Left lung (tissue), 10 donors: Measurements from ENCODE around the gene TGM6. TPM values are rescaled to one million over a fixed set of nuclear protein-coding genes. Genes with fewer than 3 reads are reported as not detected.

Experiments
- ATAC-seq: fragments of 200-7000 bp; cut with Tn5 transposase; one replicate; pipeline ENCODE4 v1.9.1; 2020; ENCODE audit warnings: moderate library complexity
- DNase-seq, 4 donors: peaks; one replicate each; pipeline ENCODE4 v3.0.0-alpha.2; 2013 to 2020
- H3K27ac ChIP-seq, 2 donors: fragments of 200-600 bp; sonication (generic) in 1 of 2; one replicate each; pipeline versions ENCODE4 v1.5.0 to v1.8.0; 2020 to 2021
- H3K27me3 ChIP-seq, 2 donors: fragments of 200-600 bp; sonication (generic) in 1 of 2; one replicate each; pipeline versions ENCODE4 v1.5.0 to v1.8.0; 2020 to 2021
- H3K36me3 ChIP-seq, 2 donors: fragments of 200-600 bp; sonication (generic) in 1 of 2; one replicate each; pipeline versions ENCODE4 v1.5.0 to v1.8.0; 2020 to 2021
- H3K4me1 ChIP-seq, 2 donors: fragments of 200-600 bp; one replicate each; pipeline ENCODE4 v1.8.0; 2021
- H3K4me3 ChIP-seq, 2 donors: fragments of 200-600 bp; sonication (generic) in 1 of 2; one replicate each; pipeline versions ENCODE4 v1.5.0 to v1.8.0; 2020 to 2021; ENCODE audit warnings: mild to moderate bottlenecking in 1 of 2
- H3K9me3 ChIP-seq, 2 donors: fragments of 200-600 bp; sonication (generic) in 1 of 2; one replicate each; pipeline versions ENCODE4 v1.5.0 to v1.8.0; 2020 to 2021
- intact Hi-C, 2 donors: fragments of 100-400 bp; cut with DNase I; formaldehyde crosslinking; loops; one replicate each; pipeline versions ENCODE4 v1.11.2 to v1.14.2; 2022
- polyA plus RNA-seq, 6 donors: library from polyadenylated mRNA; unstranded; fragments of 120-200 nt; gene quantifications; one replicate each; pipeline ENCODE4 v1.2.1, GENCODE V29; 2013; ENCODE audit not compliant: insufficient read length in 6 of 6
- total RNA-seq, 2 donors: library from RNA; stranded (reverse); fragmentation: NEBNext Ultra II Directional; extraction: Animal tissue kit (Norgen Biotek cat#: 25700); gene quantifications; one replicate each; pipeline ENCODE4 v1.2.1, GENCODE V29; 2021
- TF ChIP-seq, protein P1 (sequence below), 2 donors: fragments of 200-600 bp; sonication (generic) in 1 of 2; IDR thresholded peaks; one replicate each; pipeline versions ENCODE4 v1.5.0 to v1.8.0; 2021; ENCODE audit warnings: antibody characterized with exemption in 2 of 2
- donor health status: DM: no; HTN: yes; CAD: no.
- donor health status: DM: no; HTN: no; CAD: no.

Gene TGM6
- total and polyA plus RNA-seq, 8 donors: not detected

DNA sequence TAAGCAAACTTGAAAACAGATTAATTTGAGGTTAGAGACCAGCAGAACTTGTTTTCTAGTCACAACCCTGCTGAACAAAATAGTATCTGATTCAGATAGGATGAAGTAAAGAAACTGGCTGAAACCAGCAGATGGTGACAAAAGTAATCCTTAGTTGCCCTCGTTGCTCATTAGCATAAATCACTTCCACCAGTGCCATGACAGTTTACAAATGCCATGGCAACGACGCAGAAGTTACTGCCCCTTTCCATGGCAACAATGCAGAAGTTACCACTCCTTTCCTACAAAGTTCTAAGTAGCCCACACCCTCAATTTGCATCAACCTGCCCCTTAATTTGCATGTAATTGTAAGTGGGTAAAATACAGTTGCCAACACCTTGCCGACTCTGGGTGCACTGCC is 66.1 kb downstream of the TGM6 start:
- intact Hi-C loops: no loop called here
- Histone ChIP-seq H3K36me3 (no peaks in the 10 kb centered on the region), H3K4me3 (no peak overlapping the region), H3K27me3 (no peaks in the 10 kb centered on the region), H3K4me1 (no peaks in the 10 kb centered on the region), H3K9me3 (no peaks in the 10 kb centered on the region), H3K27ac (no peak overlapping the region)
- no peak for ATAC-seq
- TF ChIP-seq, protein P1, sequence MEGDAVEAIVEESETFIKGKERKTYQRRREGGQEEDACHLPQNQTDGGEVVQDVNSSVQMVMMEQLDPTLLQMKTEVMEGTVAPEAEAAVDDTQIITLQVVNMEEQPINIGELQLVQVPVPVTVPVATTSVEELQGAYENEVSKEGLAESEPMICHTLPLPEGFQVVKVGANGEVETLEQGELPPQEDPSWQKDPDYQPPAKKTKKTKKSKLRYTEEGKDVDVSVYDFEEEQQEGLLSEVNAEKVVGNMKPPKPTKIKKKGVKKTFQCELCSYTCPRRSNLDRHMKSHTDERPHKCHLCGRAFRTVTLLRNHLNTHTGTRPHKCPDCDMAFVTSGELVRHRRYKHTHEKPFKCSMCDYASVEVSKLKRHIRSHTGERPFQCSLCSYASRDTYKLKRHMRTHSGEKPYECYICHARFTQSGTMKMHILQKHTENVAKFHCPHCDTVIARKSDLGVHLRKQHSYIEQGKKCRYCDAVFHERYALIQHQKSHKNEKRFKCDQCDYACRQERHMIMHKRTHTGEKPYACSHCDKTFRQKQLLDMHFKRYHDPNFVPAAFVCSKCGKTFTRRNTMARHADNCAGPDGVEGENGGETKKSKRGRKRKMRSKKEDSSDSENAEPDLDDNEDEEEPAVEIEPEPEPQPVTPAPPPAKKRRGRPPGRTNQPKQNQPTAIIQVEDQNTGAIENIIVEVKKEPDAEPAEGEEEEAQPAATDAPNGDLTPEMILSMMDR (IDR thresholded peaks at IDR 0.05): no peak
- DNase-seq: no peak

DNA sequence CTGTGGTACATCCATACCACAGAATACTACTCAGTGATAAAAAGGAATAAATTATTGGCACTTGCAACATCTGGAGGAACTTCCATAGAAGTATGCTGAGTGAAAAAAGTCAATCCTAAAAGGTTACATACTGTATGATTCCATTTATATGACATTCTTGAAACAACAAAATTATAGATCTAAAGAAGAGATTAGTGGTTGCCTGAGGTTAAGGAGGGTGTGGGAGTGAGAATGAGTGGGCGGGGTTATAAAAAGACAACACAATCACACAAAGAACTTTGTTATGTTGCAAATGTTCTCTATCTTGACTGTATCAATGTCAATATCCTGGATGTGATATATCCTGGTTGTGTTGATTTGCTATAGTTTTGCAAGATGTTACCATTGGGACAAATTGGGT is 68.7 kb downstream of the TGM6 start:
- Histone ChIP-seq H3K36me3 (no peaks in the 10 kb centered on the region), H3K4me3 (no peak overlapping the region), H3K4me1 (no peaks in the 10 kb centered on the region), H3K9me3 (no peaks in the 10 kb centered on the region), H3K27me3 (no peaks in the 10 kb centered on the region), H3K27ac (no peak overlapping the region)
- ATAC-seq: no peak
- DNase-seq: no peak
- TF ChIP-seq, protein P1 (IDR thresholded peaks at IDR 0.05): no peak
- intact Hi-C loops: no loop called here

DNA sequence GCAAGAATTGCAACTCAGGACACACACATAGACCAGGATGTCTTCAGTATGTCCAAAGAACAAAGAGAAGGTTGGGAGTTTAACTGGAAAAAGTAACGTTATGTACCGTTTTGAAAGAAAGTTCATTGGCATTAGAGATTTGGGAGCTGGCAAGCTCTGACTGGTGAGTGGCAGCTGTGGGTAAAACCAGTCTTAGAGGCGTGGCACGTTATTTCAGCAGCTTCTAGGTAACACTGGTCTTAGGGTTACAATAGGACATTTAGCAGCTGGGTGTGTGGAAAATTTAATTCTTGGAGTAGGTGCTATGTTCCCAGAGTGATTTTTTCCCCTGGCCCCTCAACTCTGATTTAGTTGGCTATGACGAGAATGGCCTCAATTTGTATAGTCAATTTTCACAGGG is 70.7 kb downstream of the TGM6 start:
- no peak for DNase-seq
- Histone ChIP-seq H3K4me3 (no peak overlapping the region), H3K36me3 (no peaks in the 10 kb centered on the region), H3K9me3 (no peaks in the 10 kb centered on the region), H3K27me3 (no peaks in the 10 kb centered on the region), H3K4me1 (no peaks in the 10 kb centered on the region), H3K27ac (no peak overlapping the region)
- TF ChIP-seq, protein P1 (IDR thresholded peaks at IDR 0.05): no peak
- ATAC-seq: no peak
- intact Hi-C loops: no loop called here

DNA sequence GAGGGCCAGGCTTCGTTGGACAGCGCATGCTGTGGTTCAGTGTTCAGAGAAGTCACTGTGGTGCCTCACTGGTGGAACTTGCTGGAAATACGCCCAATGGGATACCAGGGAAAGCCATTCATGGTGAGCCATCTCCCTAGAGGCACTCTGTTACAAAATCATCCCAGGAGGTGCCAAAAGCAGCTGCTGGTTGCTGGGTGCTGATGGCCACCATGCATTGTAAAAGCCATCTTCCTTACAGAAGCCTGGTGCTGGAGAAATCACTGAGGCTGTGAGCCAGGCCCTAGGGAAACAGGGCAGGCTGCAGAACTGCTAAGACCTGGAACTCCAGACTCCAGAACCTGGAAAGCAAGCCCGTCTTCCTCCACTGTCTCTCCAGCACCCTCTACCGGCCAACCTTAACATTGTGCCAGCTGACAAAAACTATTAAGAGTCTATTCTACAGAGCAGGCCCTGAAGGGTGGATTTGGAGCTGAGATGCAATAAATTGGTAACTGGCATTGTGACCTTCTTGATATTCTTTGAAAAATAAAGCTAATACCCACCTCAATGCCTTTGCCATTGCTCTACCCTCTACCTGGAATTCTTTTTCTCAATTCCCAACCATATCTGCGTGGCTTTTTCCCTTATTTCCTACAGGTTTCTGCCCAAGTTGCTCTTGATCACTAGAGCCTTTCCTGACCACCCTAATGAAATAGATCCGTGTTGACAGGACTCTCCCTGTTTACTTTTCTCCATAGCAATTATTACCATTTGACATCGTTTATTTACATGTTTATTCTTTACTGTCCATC is 71.4 kb downstream of the TGM6 start:
- H3K4me3 ChIP-seq: no peak overlapping the region
- intact Hi-C loops: no loop called here
- H3K27me3 ChIP-seq: no peaks in the 10 kb centered on the region
- TF ChIP-seq, protein P1 (IDR thresholded peaks at IDR 0.05): peak; percentile 71 to 83
- ATAC-seq (peak; percentile 95), DNase-seq (peak in 3 of 4 donors; percentile 35 to 65 (median 61))
- no peak overlapping the region for H3K27ac ChIP-seq
- no peaks in the 10 kb centered on the region for H3K4me1 ChIP-seq
- no peaks in the 10 kb centered on the region for H3K36me3 ChIP-seq
- no peaks in the 10 kb centered on the region for H3K9me3 ChIP-seq

DNA sequence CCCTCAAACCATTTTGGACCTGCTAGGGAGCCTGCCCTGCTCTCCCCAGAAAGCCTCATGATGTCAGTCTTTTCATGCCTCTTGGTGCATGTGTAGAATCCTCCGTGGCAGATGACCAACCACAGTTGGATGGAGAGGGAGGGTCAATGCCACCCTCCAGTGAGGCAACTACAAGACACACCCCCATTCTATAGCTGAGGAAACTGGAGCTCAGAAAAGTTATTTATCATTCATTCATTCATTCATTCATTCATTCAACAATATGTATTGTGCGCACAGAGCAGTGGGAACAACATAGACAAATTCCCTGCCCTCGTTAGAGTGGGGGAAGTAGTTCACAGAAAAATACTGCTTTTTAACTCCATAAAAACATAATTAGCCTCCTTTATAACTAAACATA is 73.1 kb downstream of the TGM6 start:
- H3K27ac ChIP-seq: no peak overlapping the region
- DNase-seq: no peak
- intact Hi-C loops: no loop called here

More for the DNA sequence above, 73.1 kb downstream of the TGM6 start:
- H3K4me3 ChIP-seq: no peak overlapping the region
- peaks cover 0 to 6% of the 10 kb centered on the region in 2 donors for H3K36me3 ChIP-seq
- TF ChIP-seq, protein P1 (IDR thresholded peaks at IDR 0.05): no peak
- no peaks in the 10 kb centered on the region for H3K27me3 ChIP-seq
- H3K4me1 ChIP-seq: no peaks in the 10 kb centered on the region
- no peak for ATAC-seq
- H3K9me3 ChIP-seq: no peaks in the 10 kb centered on the region
